ENCODE measurements around the gene MCM3AP.
"Not testable (repeated sequence)": the region's sequence is repeated elsewhere in the genome, so short reads cannot be mapped to it uniquely, and the experiment has no call there.

Gene MCM3AP

DNA sequence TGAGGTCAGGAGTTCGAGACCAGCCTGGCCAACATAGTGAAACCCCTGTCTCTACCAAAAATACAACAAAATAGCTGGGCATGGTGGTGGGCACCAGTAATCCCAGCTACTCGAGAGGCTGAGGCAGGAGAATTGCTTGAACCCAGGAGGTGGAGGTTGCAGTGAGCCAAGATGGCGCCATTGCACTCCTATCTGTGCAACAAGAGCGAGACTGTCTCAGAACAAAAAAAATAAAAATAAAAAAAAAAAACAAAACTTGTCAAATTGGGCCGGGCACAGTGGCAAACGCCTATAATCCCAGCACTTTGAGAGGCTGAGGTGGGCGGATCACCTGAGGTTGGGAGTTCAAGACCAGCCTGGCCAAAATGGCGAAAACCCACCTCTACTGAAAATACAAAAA, 24.8 kb upstream of the MCM3AP start:
- not testable (repeated sequence) for DNase-seq

DNA sequence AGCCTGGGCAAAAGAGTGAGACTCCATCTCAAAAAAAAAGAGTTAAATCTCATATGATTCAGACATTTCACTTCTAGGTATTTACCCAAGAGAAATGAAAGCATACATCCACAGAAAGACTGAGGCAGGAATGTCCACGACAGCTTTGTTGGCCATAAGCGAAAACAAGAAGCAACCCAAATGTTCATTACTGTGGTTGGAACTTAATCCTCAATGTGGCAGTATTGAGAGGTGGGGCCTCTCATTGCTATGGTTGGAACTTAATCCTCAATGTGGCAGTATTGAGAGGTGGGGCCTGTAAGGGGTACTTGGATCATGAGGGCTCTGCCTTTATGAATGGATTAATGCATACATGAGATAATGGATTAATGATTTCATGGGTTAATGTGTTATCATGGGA, 23.0 kb upstream of the MCM3AP start:
- DNase-seq: no peak

DNA sequence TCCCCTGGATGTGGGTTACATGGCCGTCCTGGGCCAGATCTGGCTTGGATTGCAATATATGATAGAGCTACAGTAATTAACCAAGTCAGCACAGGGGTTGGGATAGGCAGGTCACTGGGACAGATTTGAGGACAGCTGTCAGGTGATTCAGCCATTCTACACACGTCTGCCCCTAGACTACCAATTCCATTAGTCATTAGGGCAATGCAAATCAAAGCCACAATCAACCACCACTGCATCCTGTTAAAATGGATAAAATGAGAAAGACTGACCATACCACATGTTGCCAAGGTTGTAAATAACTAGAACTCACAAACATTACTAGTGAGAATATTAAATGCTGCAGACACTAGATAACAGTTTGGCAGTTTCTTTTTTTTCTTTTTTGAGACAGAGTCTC, 22.2 kb upstream of the MCM3AP start:
- DNase-seq: no peak

DNA sequence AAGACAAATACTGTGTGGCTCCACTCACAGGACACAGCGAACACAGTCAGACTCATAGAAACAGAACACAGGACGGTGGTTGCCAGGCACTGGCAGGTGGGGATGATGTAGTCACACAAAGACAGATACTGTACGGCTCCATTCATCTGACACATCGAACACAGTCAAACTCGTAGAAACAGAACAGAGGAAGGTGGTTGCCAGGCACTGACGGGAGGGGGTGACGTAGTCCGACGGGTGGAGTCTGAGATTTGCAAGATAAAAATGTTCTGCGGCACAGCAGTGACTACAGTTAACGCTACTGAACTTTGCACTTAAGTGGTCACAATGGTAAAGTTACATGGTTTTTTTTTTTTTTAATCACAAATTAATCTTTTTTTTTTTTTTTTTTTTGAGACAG, 19.5 kb upstream of the MCM3AP start:
- no peak for DNase-seq

DNA sequence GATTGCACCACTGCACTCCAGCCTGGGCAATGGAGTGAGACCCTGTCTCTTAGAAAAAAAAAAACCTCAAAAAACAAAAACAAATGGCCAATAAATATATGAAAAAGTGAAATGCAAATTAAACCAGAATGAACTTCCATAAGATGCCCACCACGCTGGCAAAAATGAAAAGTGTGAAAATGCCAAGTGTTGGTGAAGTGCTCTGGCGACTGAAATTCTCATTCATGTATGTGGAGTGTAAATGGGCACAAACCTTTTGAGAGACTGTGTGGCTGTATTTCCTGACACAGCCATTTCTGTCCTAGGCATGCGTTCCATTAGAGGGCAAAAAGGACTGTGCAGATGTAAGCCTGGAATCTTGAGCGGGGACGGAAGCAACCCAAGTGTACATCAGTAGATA, 19.0 kb upstream of the MCM3AP start:
- DNase-seq: no peak

DNA sequence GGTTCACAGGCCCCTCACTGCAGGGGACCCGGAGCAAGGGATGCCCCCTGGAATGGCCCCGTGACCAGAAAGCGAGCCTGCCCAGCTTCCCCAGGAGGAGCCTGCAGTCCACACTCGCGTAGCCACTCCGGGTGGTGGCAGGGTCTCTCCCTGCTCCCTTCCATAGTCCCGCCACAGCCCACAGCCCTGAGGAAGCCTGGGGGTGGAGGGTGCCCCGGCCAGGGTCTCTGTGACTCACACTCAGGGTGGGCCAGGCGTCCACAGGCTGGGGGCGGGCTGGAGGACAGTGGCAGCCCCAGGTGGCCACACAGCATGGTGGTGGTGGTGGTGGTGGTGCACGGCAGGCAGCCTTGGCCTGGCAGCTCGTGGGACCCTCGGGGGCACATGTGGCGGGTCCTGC, 16.3 kb upstream of the MCM3AP start:
- DNase-seq: no peak

DNA sequence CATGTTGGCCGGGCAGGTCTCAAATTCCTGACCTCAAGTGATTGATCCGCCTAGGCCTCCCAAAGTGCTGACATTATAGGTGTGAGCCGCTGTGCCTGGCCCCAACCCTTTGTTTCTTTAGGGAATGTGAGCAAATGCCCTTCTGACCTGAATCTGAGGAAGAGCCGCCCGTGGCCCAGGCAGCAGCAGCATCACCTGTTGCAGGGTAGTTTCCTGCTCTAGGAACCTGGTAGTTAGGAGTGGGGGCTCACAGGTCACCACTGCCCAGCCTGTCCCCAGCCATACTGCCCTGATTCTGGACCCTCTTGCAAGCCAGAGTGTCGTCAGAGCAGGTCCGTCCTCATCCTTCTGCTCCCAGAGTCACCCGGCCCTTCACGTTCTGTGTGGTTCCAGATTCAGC, 13.8 kb upstream of the MCM3AP start:
- DNase-seq: no peak

DNA sequence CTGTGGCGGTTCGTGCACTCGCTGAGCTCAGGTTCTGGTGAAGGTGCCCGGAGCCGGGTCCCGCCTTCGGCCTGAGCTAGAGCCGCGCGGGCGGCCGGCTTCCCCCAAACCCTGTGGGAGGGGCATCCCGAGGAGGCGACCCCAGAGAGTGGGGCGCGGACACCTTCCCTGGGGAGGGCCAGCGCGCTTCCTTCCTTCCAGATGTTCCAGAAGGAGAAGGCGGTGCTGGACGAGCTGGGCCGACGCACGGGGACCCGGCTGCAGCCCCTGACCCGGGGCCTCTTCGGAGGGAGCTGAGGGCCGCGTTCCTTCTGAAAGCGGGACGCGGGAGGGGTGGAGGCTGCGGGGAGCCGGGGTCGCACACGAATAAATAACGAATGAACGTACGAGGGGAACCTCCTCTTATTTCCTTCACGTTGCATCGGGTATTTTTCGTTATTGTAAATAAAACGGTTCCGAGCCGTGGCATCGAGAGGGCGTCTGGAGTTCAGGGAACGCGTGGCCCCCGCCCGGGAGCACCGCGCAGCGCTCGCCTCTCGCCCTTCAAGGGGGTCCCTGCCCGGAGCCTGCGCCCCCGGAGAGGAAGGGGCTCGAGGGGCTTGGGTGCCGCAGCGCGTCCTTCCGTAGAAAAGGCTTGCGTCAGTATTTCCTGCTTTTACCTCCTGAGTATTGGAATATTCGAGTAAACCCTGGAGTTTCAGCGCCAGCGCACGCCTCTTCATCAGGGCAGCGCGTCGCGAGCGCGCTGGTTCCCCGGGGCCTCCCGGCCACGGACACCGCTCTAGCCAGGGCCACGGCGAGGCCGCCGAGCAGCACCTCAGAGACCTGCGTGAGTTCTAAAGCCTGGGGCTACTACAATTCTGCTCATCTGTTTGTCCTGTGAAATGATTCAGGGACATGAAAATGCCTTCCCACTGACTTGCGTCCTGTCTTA, 12.2 kb upstream of the MCM3AP start:
- no peak for DNase-seq

DNA sequence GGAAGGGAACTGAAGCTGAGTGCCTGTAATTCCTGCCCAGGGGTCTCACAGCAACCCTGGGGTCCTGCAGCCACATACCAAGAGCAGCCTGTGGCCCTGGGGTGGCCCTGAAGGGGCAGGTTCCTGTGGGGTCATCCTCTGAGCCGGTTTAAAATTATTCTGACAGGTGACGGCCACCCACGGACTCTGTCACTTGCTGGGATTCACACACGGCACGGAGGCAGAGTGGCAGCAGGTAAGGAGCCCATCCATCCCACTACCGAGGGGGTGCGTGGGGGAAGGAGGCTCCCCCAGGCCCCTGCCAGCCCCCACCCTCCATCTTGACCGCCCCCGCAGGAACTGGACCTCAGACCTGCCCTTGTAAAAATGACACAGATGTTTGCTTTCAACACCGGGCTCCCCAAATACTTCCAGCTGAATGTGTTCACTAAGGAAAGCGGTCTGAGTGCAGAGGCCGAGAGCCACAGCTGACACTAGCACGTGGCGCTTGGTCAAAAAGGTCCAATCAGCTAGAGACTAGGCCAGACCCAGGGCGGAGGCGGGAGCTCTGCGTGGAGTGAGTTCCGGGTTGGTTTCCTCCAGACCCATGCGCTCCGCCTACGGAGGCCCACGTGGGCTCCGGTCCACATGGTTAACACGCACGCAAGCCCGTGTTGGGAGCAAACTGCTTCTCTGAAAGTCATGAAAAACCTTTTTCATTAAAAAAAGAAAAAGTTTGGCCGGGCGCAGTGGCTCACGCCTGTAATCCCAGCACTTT, 10.8 kb upstream of the MCM3AP start:
- DNase-seq: no peak

DNA sequence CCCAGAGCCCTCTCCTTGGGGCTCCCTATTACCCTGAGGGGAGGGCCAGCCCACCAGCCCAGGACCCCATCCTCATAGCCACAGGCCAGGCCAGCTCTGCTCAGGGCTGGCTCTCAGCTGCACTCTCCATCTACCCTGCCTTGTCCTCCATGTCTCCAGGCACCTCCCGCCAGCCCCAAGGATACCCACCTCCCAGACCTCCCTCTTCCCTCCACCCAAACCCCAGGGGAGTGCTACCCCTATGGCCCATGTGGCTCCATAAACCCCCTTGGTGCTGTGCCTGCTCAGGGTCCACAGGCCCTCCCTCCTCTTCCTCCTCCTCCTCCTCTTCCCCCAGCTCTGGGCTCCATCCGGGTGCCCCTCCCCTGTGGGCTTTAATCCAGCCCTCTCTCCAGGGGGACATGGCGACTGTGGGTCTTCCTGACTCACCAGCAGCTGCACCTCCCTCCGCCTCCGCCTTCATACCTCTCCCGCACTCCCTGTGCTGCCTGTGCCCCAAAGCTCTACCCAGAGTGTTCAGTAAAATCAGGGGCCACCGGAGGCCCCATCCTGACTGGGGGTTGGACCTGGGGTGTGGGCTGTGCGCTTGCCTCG, 9.9 kb upstream of the MCM3AP start:
- no peak for DNase-seq

DNA sequence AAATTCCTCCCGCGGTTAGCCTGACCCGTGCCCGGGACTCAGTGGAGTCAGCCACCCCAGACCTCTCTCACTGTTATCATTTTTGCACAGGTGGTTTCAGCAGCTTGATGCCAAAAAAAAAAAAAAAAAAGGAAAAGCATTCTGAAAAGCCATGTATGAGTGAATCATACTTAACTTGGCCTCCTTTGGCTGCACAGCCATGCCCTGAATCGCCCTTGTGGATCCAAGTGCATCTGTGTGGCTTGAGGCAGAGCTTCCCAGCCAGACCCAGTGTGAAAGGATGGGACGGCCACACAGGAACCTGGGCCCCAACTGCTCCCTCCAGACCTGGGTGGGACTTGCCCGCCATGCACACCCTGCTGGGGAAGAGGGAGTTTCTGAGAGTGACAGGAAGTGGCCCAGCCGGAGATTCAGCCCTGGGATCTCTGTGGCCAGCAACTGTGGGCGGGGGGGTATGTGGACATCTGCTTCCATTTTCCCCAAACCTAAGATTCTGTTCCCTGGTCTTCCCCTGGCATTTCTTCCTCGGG, 9.3 kb upstream of the MCM3AP start:
- no peak for DNase-seq

DNA sequence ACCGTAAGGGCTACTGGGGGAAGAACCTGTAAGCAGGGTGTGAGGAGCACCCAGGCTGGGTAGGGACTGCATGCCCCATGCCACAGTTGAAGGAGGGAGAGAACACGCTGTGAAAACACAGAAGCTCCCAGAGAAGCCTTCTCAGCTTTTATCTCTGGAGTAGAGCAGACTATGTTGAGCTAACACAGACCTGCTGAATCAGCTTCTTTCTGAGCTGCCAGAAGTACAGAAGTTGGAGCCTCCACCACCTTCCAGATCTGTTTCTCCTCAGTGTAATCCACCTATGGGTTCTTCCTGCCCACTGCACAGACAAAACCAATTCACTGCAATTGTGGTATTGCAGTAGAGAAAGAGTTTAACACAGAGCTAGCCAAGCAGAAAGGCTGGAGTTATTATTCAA, 6.2 kb upstream of the MCM3AP start:
- no peak for DNase-seq

DNA sequence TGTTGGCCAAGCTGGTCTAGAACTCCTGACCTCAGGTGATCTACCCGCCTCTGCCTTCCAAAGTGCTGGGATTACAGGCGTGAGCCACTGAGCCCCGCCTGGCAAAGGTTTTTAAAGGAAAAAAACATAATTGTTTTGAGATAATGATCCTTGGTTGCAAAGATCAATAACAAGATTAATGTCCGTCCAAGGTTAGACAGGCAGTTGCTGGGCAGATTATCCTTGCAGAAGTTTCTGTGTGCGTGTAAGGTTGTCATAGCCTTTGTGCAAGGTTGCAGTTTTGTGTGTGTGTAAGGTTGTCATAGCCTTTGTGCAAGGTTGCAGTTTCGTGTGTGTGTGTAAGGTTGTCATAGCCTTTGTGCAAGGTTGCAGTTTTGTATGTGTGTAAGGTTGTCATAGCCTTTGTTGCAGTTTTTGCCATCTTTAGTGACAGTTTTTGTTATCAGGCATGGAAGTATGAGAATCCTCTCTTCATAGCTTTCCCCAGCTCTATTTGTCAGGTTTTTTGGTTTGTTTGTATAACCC, 4.3 kb upstream of the MCM3AP start:
- DNase-seq: no peak

DNA sequence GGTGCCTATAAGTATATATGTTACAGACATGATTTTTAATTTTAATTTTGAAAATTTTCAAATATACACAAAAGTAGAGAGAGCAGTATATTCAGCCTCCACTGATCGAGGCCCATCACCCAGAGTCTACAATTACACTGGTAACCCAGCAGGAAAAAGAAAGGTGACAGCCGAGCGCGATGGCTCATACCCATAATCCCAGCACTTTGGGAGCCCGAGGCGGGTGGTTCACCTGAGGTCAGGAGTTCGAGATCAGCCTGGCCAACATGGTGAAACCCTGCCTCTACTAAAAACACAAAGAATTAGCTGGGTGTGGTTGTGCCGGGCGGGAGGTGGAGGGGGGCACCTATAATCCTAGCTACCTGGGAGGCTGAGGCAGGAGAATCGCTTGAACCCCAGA, 2.1 kb upstream of the MCM3AP start:
- DNase-seq: no peak

DNA sequence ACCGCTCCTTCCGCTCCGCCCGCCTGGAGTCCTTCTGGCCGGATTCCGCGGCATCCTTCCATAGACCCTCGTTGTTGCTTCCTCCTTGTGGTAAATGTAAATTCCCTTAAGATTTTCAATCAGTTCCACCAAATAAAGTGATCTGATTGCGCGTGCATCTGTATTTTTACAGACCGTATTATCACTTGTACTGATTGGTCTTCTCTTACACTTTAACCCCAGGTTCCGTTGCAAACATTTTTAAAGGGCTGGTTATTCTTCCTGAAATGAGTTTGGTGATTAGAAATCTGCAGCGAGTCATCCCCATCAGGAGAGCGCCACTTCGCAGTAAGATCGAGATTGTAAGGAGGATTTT, 1.2 kb upstream of the MCM3AP start:
- DNase-seq: no peak

DNA sequence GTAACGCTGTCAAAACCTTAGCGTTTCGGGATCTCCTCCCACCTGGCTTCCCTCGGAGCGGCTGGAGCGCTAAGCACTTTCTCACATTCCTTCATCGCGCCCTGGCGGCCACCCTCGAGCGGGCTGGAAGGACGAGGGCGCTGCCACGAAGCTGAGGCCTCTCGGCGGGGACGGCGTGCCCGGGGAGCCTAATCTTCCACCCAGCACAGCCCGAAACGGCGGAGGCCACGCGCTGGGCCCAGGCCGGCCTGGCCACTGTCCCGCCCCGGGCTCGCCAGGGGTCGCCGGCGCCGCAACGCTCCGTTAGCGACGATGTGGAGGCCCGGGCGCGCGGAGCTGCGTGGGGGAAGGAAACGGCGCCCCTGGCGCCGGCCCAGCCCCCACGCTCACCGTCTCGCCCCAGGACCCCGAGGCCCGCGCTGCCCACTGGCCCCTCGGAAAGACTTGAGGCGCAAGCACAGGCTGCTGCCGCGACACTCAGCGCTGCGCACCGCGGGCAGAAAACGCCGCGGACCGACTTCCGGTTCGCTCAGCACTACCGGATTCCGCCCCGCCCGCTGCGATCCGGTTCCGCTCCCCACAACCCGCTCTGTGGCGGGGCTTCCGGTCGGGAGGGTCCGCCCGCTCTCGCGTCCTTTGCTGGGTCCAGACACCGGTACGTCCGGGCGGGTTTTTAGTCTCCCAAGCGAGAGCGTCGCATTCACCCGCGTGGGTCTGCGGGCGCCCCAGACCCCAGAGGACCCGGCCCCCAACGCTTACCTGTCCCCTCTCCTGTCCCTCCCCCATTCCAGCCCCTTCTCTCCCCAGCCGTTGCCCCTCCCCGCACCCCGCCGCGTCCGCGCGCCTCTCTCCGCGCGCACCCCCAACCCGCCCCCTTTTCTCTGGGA, 593 bp upstream of the MCM3AP start, which contains the start of gene YBEY:
TSS of gene YBEY (plus strand) at position 582 of the 887 bp plus-strand sequence. CDS start 572 bp downstream, outside the sequence.
- DNase-seq: peak; percentile 79

DNA sequence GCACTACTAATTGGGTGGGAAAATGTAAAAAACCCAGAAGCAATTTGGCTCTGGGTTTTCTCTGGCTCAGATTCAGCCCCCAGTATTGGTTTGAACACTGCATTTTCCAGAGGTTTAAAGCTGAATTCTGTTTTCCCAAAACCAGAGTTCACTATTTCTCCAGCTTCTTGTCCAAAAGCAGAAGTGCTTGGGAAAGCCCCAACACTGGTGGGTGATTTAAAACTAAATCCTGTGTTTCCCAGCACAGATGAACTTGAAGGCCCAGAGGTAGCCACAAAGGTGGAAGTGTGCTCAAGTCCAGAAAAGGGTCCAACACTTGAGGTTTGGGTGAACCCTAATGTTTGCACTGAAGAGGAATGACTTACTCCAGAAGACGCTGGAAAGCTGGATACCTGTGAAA, 678 bp downstream of the MCM3AP start:
- no peak for DNase-seq

DNA sequence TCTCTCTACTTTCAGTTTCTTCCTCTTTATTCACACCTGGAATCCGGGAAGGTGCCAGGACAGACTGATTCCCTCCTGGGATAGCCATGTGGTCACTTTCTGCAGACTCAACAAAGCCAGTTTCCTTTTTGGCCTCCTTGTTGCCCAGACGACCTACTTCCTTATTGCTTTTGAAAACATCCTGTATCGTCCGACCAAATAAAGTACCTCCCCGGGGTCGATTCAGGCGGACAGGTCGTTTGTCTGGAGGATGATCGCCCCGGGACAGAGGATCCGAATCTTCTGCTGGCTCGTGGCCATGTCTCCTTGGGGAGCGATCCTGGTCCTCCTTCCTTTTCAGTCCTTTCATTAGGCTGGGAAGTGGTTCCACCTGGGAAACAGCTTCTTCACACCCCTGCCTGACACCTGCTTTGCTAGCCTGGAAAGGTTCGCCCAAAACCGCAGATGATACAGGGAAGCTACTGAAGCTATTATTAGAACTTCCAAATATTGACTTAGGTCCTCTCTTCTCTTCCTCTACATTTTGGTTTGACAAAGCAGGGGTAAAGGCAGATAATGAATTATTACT, 1.2 kb downstream of the MCM3AP start:
- DNase-seq: no peak

DNA sequence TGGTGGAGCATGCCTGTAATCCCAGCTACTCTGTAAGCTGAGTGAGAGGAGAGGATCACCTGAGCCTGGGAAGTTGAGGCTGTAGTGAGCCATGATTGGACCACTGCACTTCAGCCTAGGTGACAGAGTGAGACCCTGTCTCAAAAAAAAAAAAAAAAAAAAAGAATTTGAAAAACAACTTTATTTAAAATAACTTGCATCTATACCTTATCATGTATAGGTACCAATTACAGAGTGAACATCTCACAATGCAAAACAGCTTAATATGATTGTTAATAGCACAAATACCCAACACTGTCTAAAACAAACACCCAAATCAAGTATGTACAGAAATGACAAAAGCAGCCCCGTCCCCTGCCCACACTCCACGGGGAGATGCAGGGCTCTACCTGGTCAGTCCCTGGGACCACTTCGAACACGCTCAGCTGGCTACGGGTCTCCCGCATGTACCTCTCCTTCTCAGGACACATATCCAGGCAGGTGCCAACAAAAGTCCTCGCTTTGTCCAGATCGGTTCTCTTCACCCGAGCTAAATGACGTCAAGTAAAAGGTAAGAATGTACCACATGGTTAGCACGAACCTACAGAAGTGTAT, 10.5 kb downstream of the MCM3AP start:
- no peak for DNase-seq

DNA sequence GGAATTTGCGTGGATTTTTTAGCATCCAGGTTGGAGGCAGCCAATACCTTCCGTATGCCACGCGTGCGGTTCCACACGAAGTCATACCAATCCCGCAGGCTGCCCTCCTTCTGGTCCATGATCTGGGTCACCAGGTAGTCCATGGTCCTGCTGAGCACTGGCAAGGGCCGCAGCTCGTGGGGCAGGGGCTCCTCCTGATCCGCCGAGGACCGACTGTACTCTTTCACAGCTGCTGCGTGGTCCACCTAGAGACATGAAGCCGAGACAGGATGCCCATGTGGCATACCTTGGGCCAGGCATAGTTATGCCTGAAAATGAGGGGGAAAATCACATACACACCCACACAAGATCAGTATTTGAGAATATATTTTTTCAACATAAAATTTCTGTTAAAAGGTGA, 12.1 kb downstream of the MCM3AP start:
- DNase-seq: no peak

DNA sequence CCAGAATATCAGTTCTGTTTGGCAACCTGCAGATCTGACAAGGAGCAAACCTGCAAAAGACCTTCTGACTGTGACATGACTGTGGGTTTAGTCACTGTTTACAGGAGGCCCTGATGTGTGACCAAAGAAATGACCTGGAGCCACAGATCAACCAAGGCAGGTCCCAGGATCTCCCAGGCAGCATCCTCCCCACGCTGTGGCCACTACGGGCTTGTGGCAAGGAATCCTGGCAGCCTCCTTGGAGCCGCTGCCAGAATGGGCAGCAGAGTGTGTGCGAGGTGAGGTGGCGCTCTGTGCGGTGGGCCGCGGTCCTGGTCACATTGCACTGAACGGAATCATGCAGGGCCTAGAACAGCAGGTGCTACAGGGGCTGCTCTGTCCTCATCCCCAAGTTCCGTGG, 15.9 kb downstream of the MCM3AP start:
- no peak for DNase-seq

DNA sequence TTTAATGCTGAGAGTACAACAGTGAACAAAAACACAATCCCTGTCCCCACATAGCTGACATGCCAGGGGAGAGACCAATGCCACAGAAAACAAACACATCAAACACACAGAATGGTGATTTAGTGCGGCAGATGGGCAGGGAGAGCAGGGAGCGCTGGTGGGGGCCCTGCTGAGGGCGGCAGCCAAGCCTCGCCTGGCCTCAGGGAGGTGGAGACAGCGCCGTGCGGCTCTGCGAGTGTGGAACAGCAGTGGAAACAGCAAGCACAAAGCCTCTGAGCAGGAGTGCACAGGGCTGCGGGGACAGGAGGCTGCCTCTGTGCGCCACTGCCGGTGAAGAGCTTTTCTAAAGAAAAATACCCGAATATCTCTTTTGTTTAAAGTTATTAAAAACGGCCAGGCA, 17.0 kb downstream of the MCM3AP start:
- DNase-seq: no peak
